Measurements from ENCODE around the gene AFF2. TPM values are rescaled to one million over a fixed set of nuclear protein-coding genes. Genes with fewer than 3 reads are reported as not detected.

AFF2 gene
- 0.09 and 0.18 TPM in 2 replicates for total RNA-seq

DNA sequence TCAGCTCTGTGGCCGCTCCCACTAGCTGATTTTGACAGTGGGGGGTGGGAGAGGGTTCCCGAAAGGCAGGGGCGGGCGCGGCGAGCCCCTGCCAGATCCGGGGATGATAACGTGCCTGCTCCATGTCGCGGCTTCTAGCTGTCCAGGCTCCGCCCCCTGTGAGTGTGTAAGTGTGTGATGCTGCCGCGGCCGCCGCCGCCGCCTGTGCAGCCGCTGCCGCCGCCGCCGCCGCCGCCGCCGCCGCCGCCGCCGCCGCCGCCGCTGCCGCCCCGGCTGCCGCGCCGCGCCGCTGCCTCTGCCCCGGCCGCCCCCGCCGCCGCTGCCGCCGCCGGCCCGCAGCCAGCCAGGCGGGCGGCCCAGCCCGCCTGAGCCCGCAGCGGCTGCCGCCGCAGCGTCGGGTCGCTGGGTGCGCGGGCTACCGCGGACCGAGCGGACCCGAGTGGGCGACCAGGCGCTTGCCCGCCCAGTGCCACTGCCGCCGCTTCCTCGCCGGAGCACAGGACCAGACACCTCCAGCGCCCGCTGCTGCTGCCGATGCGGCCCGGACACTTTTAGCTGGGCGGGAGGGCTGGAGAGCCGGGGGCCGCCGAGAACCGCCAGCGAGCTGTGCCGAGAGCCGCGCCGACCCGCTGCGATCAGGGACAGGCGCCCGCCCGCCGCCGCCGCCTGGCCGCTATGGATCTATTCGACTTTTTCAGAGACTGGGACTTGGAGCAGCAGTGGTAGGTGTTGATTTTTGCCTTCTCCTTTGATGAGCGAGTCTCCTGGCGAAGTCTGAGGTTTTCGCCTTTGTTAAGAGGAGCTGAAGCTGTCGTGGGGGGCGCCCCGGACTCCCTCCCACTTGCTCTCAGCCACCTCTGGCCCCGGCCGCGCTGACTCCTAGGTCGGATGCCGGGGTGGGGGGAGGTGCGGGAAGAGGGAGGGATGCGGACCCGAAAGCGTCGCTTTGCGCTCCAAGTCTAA, at the start of gene AFF2:
Gene AFF2 (plus strand): TSS at position 195 of the 963 bp plus-strand sequence. CDS start 481 bp downstream, at position 676.

